Right lobe of liver (tissue), 4 donors: ENCODE results near the gene RPS6KA2.

Experiments used
- CTCF ChIP-seq, 4 donors: fragments of 200-600 bp in 3 of 4; fragments of 450-650 bp in 1 of 4; IDR thresholded peaks; one replicate each; pipeline versions ENCODE4 v1.5.1 to v1.8.0; 2016 to 2022; ENCODE audit warnings: antibody characterized with exemption in 4 of 4, mild to moderate bottlenecking in 2 of 4
- POLR2A ChIP-seq: fragments of 450-650 bp; IDR thresholded peaks from one replicate; pipeline ENCODE4 v1.6.1; 2017; ENCODE audit warnings: antibody characterized with exemption, mild to moderate bottlenecking
- donor health status: DM: no; HTN: no; CAD: no.
- donor health status: DM: no; HTN: no; CAD: no.
- donor health status: DM: no; HTN: yes; CAD: no.

GRCh38 chr6:166423781-166424180, 203.3 kb downstream of the RPS6KA2 start:
- no peak for TF ChIP-seq CTCF (IDR thresholded peaks at IDR 0.05)
- no peak for TF ChIP-seq POLR2A
